Transverse colon (tissue), 4 donors: ENCODE data around the gene ARFGAP2. TPM values are rescaled to one million over a fixed set of nuclear protein-coding genes. Genes with fewer than 3 reads are reported as not detected.

Experiments
- DNase-seq: peaks from one replicate; pipeline ENCODE4 v3.0.0-alpha.2; 2019
- H3K27ac ChIP-seq, 4 donors: fragments of 200-600 bp; sonication (generic); 2 replicates each; pipeline ENCODE4 v1.5.1; 2016 to 2018; ENCODE audit warnings: inconsistent platforms in 4 of 4
- H3K27me3 ChIP-seq: fragments of 200-600 bp; sonication (generic); 2 replicates; pipeline ENCODE4 v1.5.1; 2017; ENCODE audit warnings: inconsistent platforms
- H3K36me3 ChIP-seq, 4 donors: fragments of 200-600 bp; sonication (generic); 2 replicates each; pipeline ENCODE4 v1.5.1; 2017 to 2019; ENCODE audit warnings: inconsistent platforms in 4 of 4
- H3K4me1 ChIP-seq, 4 donors: fragments of 200-600 bp; sonication (generic); 2 replicates each; pipeline ENCODE4 v1.5.1; 2017 to 2020; ENCODE audit warnings: inconsistent platforms in 4 of 4
- H3K4me3 ChIP-seq, 4 donors: fragments of 200-600 bp; sonication (generic); 1 replicate in 1 of 4; 2 replicates in 3 of 4; pipeline versions ENCODE4 v1.5.1 to v1.6.1; 2017 to 2019; ENCODE audit warnings: inconsistent platforms in 4 of 4
- H3K9me3 ChIP-seq, 2 donors: fragments of 200-600 bp; sonication (generic); 2 replicates each; pipeline ENCODE4 v1.5.1; 2017 to 2019; ENCODE audit warnings: inconsistent platforms in 2 of 2
- EP300 ChIP-seq: sonication (generic); formaldehyde crosslinking; IDR thresholded peaks from one replicate; pipeline ENCODE4 v1.6.1; 2017; ENCODE audit warnings: antibody characterized with exemption, low read depth
- POLR2A ChIP-seq: fragments of 450-650 bp; IDR thresholded peaks from one replicate; pipeline ENCODE4 v1.6.1; 2016; ENCODE audit warnings: antibody characterized with exemption, mild to moderate bottlenecking, moderate library complexity
- POLR2AphosphoS5 ChIP-seq, 3 donors: sonication (generic); formaldehyde crosslinking; IDR thresholded peaks; one replicate each; pipeline ENCODE4 v1.6.1; 2016; ENCODE audit warnings: antibody characterized with exemption in 3 of 3
- WGBS, 2 donors: methylation state at CpG; one replicate each; pipeline ENCODE4 v1.1.5; 2018; ENCODE audit warnings: low coverage in 1 of 2; 5-methylcytosine and 5-hydroxymethylcytosine counted together
- in situ Hi-C, 4 donors: fragments of 200-750 bp; cut with MboI; loops; one replicate each; pipeline versions ENCODE4 v1.15.0 to v1.15.1; 2017; ENCODE audit warnings: low sequenced_read_pairs in 3 of 4, low pct_ligation_motif_present in 1 of 4, low pct_unique_long_range_greater_than_20kb in 1 of 4
- intact Hi-C: fragments of 100-400 bp; cut with DNase I; formaldehyde crosslinking; loops from one replicate; pipeline ENCODE4 v1.15.1; 2023; ENCODE audit warnings: low total_unique reads
- total RNA-seq, 4 donors: library from RNA; depleted of rRNA; stranded (reverse); fragments of >200 nt; gene quantifications; one replicate each; pipeline ENCODE4 v1.1.0, GENCODE V29; 2016
- TF ChIP-seq, protein P1 (sequence below), 5 experiments: fragments of 200-600 bp in 3 of 5; fragments of 450-650 bp in 2 of 5; sonication (generic) in 3 of 5; IDR thresholded peaks; 1 replicate in 2 of 5; 2 replicates in 3 of 5; pipeline ENCODE4 v1.5.1; 2016 to 2017; ENCODE audit warnings: antibody characterized with exemption in 5 of 5, inconsistent platforms in 3 of 5, mild to moderate bottlenecking in 2 of 5, moderate library complexity in 1 of 5

ARFGAP2 gene
- total RNA-seq, 4 donors from 2014 or later: 123 to 213 (median 132) TPM

DNA sequence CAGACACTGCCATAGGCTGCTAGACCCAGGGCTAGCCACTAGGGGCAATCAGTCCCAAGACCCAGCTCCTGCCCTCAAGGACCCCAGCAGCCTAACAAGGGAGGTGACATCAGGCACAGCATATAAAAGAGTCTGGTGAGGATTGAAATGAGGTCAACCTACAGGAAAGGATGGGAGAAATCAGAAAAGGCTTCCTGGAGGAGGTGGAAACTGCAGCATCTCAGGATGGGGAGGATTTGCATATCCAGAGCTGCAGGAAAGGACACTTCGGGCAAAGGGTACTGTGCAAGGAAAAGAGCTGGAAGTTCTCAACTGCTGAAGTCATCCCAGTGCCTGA is 2.9 kb upstream of the ARFGAP2 start:
- no peak for DNase-seq
- no peak for TF ChIP-seq EP300
- no peak for TF ChIP-seq POLR2AphosphoS5 (IDR thresholded peaks at IDR 0.05)
- TF ChIP-seq, protein P1, sequence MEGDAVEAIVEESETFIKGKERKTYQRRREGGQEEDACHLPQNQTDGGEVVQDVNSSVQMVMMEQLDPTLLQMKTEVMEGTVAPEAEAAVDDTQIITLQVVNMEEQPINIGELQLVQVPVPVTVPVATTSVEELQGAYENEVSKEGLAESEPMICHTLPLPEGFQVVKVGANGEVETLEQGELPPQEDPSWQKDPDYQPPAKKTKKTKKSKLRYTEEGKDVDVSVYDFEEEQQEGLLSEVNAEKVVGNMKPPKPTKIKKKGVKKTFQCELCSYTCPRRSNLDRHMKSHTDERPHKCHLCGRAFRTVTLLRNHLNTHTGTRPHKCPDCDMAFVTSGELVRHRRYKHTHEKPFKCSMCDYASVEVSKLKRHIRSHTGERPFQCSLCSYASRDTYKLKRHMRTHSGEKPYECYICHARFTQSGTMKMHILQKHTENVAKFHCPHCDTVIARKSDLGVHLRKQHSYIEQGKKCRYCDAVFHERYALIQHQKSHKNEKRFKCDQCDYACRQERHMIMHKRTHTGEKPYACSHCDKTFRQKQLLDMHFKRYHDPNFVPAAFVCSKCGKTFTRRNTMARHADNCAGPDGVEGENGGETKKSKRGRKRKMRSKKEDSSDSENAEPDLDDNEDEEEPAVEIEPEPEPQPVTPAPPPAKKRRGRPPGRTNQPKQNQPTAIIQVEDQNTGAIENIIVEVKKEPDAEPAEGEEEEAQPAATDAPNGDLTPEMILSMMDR (IDR thresholded peaks at IDR 0.05): peak; percentile 29 to 55 (median 49)
- TF ChIP-seq POLR2A: no peak
- Histone ChIP-seq H3K4me3 (no peak overlapping the region), H3K27ac (peak overlapping the region in 1 of 4 donors; percentile 11), H3K36me3 (peaks cover 0 to 7% (median 0%) of the 10 kb centered on the region in 4 donors), H3K4me1 (peaks cover 15 to 30% (median 26%) of the 10 kb centered on the region in 4 donors), H3K27me3 (peaks cover 5% of the 10 kb centered on the region), H3K9me3 (no peaks in the 10 kb centered on the region)
- in situ Hi-C loops (loop anchor here in 3 of 4 donors (5.0 to 25.0 kb wide), 3 partner anchors 78 to 183 kb away; partner anchors contain the start of genes MYBPC3 (in 1 of the 3) and NR1H3 (in 1 of the 3)), intact Hi-C loops (loop anchor here (5.0 to 10.0 kb wide), 2 partner anchors 55 to 178 kb away; no protein-coding TSS in a partner anchor)
- WGBS, 2 donors: 80 to 100% methylated on average over 1 of the region's 1 CpG

DNA sequence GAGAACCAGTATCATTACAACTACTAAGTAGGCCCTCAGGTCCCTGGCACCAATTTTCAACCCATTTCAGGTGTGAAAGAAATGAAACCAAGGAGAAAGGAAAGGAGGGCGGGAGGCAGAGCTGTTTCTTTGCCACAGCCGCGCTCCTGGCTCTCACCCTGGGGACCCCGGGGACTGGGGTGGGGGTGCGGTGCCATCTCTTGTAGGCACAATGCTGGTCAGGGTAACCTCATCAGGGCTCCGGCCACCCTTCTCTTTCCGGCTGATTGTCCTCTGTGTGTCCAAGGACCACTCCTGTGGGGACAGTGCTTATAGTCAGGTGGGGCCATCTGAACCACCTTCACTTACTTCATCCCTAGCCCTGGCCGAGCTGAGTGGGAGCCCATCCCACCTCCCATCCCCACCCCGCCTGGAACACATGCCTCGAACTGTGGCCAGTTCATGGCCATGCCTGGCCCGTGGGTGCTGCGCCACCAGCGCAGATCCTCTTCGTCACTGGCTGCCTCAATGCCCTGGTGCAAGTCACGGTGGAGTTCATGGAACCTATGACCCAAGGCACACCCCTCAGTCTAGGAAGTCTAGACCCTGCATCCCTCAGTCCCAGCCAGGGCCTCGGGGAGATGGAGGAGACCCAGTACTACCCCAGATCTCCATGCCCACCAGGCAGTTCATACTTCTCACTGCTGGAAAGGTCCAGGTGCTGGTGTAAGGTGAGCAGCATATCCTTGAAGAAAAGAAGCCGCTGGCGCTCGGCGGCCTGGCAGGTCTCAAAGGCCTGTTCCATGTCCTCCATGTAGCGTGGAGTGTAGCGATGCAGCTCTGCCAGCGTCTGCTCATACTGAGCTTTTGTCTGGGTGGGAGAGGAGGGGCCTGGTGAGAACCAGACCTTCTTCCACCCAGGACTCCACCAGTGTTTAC is 2.3 kb upstream of the ARFGAP2 start:
- H3K36me3 ChIP-seq: peaks cover 0 to 8% (median 0%) of the 10 kb centered on the region in 4 donors
- intact Hi-C loops (loop anchor here (5.0 to 10.0 kb wide), 2 partner anchors 56 to 178 kb away; no protein-coding TSS in a partner anchor), in situ Hi-C loops (loop anchor here in 3 of 4 donors (5.0 to 25.0 kb wide), 3 partner anchors 78 to 183 kb away; partner anchors contain the start of genes MYBPC3 (in 1 of the 3) and NR1H3 (in 1 of the 3))
- 93 to 96% methylated on average over 5 to 23 of the region's 23 CpGs for WGBS, 2 donors
- H3K4me1 ChIP-seq: peaks cover 15 to 24% (median 20%) of the 10 kb centered on the region in 4 donors
- peak overlapping the region in 1 of 4 donors; percentile 99 for H3K27ac ChIP-seq
- no peak overlapping the region for H3K4me3 ChIP-seq
- no peaks in the 10 kb centered on the region for H3K27me3 ChIP-seq
- no peak for TF ChIP-seq POLR2A
- TF ChIP-seq, protein P1 (IDR thresholded peaks at IDR 0.05): no peak
- no peak for TF ChIP-seq EP300
- TF ChIP-seq POLR2AphosphoS5 (IDR thresholded peaks at IDR 0.05): no peak
- no peak for DNase-seq
- no peaks in the 10 kb centered on the region for H3K9me3 ChIP-seq

DNA sequence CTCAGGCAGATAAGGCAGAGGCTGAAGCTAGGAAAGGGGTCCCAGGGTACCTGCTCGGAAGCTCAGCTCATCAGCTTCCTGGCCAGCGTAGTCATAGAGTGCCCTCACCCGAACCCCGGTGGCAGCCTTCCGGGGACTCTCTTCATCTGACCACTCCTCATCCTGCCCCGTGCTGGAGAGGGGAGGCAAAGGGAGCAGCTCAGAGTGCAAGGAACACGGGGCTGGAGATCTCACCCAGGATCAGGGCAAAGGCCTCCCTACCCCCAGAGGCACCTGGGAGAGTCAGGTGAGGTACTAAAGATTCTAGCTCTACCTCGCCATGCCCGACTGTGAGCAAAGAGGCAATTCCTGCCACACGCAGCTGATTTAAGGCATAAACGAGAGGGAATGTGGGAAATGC is 1.6 kb upstream of the ARFGAP2 start:
- no peaks in the 10 kb centered on the region for H3K27me3 ChIP-seq
- H3K9me3 ChIP-seq: no peaks in the 10 kb centered on the region
- TF ChIP-seq EP300: no peak
- no peak for TF ChIP-seq POLR2A
- TF ChIP-seq, protein P1 (IDR thresholded peaks at IDR 0.05): no peak
- no peak for TF ChIP-seq POLR2AphosphoS5 (IDR thresholded peaks at IDR 0.05)
- peak overlapping the region; percentile 91 to 99 (median 95) for H3K27ac ChIP-seq
- DNase-seq: no peak
- peaks cover 15 to 27% (median 20%) of the 10 kb centered on the region in 4 donors for H3K4me1 ChIP-seq
- H3K36me3 ChIP-seq: peaks cover 0 to 15% (median 0%) of the 10 kb centered on the region in 4 donors
- intact Hi-C loops (loop anchor here (5.0 to 10.0 kb wide), 2 partner anchors 56 to 179 kb away; no protein-coding TSS in a partner anchor), in situ Hi-C loops (loop anchor here in 3 of 4 donors (5.0 to 25.0 kb wide), 3 partner anchors 79 to 184 kb away; partner anchors contain the start of genes MYBPC3 (in 1 of the 3) and NR1H3 (in 1 of the 3))
- WGBS, 2 donors: 87 to 100% methylated on average over 2 to 6 of the region's 11 CpGs
- H3K4me3 ChIP-seq: no peak overlapping the region

DNA sequence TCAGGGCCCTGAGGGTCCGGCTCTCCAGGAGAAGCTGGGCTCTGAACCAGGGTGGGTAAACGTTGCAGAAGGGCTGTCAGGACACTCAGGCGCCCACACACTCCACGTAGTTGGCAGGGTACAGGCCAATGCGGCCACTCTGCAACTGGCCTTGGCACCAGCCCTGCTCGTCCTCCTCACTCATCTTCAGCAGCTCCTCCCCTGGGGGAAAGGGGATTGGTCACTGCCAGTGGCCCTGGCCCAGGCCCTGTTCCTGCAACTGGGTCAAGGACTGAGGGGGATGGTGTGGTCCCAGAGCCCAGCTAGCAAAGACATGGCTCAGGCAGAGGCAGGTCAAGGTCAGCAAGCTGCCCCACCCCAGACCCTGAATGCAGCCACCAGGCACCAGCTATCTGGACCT is 1.2 kb upstream of the ARFGAP2 start:
- no peak for DNase-seq
- peaks cover 15 to 31% (median 22%) of the 10 kb centered on the region in 4 donors for H3K4me1 ChIP-seq
- in situ Hi-C loops (loop anchor here in 3 of 4 donors (5.0 to 25.0 kb wide), 3 partner anchors 79 to 184 kb away; partner anchors contain the start of genes MYBPC3 (in 1 of the 3) and NR1H3 (in 1 of the 3)), intact Hi-C loops (loop anchor here (5.0 to 10.0 kb wide), 2 partner anchors 57 to 179 kb away; no protein-coding TSS in a partner anchor)
- peaks cover 0 to 19% (median 0%) of the 10 kb centered on the region in 4 donors for H3K36me3 ChIP-seq
- H3K9me3 ChIP-seq: no peaks in the 10 kb centered on the region
- TF ChIP-seq EP300 (no peak), POLR2A (no peak), POLR2AphosphoS5 (IDR thresholded peaks at IDR 0.05) (no peak)
- TF ChIP-seq, protein P1 (IDR thresholded peaks at IDR 0.05): no peak
- H3K4me3 ChIP-seq: peak overlapping the region in 1 of 4 donors; percentile 96
- peak overlapping the region; percentile 91 to 99 (median 95) for H3K27ac ChIP-seq
- no peaks in the 10 kb centered on the region for H3K27me3 ChIP-seq
- 53% methylated on average over 6 of the region's 6 CpGs; no CpG with 5 or more reads in 1 of the 2 donors for WGBS, 2 donors
